Caco-2 (cell line): ENCODE data around the gene KIF1B. TPM values are rescaled to one million over a fixed set of nuclear protein-coding genes. Genes with fewer than 3 reads are reported as not detected.
"Not testable (repeated sequence)": the region's sequence is repeated elsewhere in the genome, so short reads cannot be mapped to it uniquely, and the experiment has no call there.

ENCODE experiments used
- BruUV-seq: library from RNA; stranded (reverse); fragments of 400-500 nt; replicated peaks from 2 replicates; lab custom pipeline; 2021; lab: Mats Ljungman, UMichigan
- CTCF ChIA-PET: fragments of 300-600 bp; sonication (Branson Sonifier 250); formaldehyde crosslinking; loops from one replicate; lab custom pipeline; 2022; ENCODE audit warnings: antibody characterized with exemption; lab: Charles Lee
- POLR2A ChIA-PET: fragments of 300-600 bp; sonication (Branson Sonifier 250); formaldehyde crosslinking; loops from one replicate; lab custom pipeline; 2022; ENCODE audit warnings: antibody characterized with exemption; lab: Charles Lee
- DNase-seq, 2 experiments: peaks; one replicate each; pipeline versions ENCODE4 v3.0.0 to v3.0.0-alpha.2; 2020 to 2022
- H3K27me3 ChIP-seq: replicated peaks from 2 replicates; pipeline ENCODE4 v1.6.0; 2011; ENCODE audit warnings: low read length; ENCODE audit not compliant: control insufficient read depth, insufficient read depth
- H3K36me3 ChIP-seq: 2 replicates; pipeline ENCODE4 v1.5.1; 2011; ENCODE audit warnings: low read length; ENCODE audit not compliant: control insufficient read depth, insufficient read depth
- H3K4me1 ChIP-seq: fragments of 250-450 bp; sonication (Bioruptor Pico); 2 replicates; pipeline ENCODE4 v1.5.1; 2020; ENCODE audit warnings: mild to moderate bottlenecking
- H3K4me3 ChIP-seq: 2 replicates; pipeline ENCODE4 v1.5.1; 2011; ENCODE audit warnings: low read depth, mild to moderate bottlenecking, control low read depth, low read length
- H3K9me3 ChIP-seq: fragments of 250-450 bp; sonication (Bioruptor Pico); 2 replicates; pipeline ENCODE4 v1.5.1; 2020; ENCODE audit warnings: mild to moderate bottlenecking, moderate library complexity
- H3K27ac Mint-ChIP-seq: one replicate; pipeline ENCODE4 v1.8.0; 2022; ENCODE audit warnings: mixed read lengths; ENCODE audit not compliant: unreplicated experiment
- H3K27me3 Mint-ChIP-seq: one replicate; pipeline ENCODE4 v1.8.0; 2022; ENCODE audit warnings: mixed read lengths; ENCODE audit not compliant: insufficient read depth, unreplicated experiment
- H3K36me3 Mint-ChIP-seq: one replicate; pipeline ENCODE4 v1.8.0; 2022; ENCODE audit warnings: mild to moderate bottlenecking, mixed read lengths; ENCODE audit not compliant: insufficient read depth, unreplicated experiment
- H3K4me1 Mint-ChIP-seq: one replicate; pipeline ENCODE4 v1.8.0; 2022; ENCODE audit warnings: low read depth, mixed read lengths; ENCODE audit not compliant: unreplicated experiment
- H3K4me3 Mint-ChIP-seq: one replicate; pipeline ENCODE4 v1.8.0; 2022; ENCODE audit warnings: mild to moderate bottlenecking, moderate library complexity, mixed read lengths; ENCODE audit not compliant: unreplicated experiment
- H3K9me3 Mint-ChIP-seq: one replicate; pipeline ENCODE4 v1.8.0; 2022; ENCODE audit warnings: mixed read lengths; ENCODE audit not compliant: unreplicated experiment
- CTCF ChIP-seq, 2 experiments: fragments of 200-600 bp in 1 of 2; IDR thresholded peaks; 1 replicate in 1 of 2; 2 replicates in 1 of 2; pipeline versions ENCODE4 v1.5.1 to v1.8.0; 2011 to 2022; ENCODE audit warnings: antibody characterized with exemption in 1 of 2, control low read depth in 1 of 2, inconsistent platforms in 1 of 2, low read depth in 1 of 2, low read length in 1 of 2, mild to moderate bottlenecking in 1 of 2, moderate library complexity in 1 of 2; ENCODE audit not compliant: insufficient read depth in 1 of 2, severe bottlenecking in 1 of 2, unreplicated experiment in 1 of 2
- intact Hi-C: fragments of 100-400 bp; cut with micrococcal nuclease; formaldehyde crosslinking; loops from one replicate; pipeline ENCODE4 v1.10.0; 2022; ENCODE audit not compliant: unreplicated experiment
- total RNA-seq: library from RNA; stranded (reverse); gene quantifications from 2 replicates; pipeline ENCODE4 v1.2.3, GENCODE V29; 2022

Gene KIF1B
- total RNA-seq, 1 experiment from 2014 or later: 41.1 TPM

DNA sequence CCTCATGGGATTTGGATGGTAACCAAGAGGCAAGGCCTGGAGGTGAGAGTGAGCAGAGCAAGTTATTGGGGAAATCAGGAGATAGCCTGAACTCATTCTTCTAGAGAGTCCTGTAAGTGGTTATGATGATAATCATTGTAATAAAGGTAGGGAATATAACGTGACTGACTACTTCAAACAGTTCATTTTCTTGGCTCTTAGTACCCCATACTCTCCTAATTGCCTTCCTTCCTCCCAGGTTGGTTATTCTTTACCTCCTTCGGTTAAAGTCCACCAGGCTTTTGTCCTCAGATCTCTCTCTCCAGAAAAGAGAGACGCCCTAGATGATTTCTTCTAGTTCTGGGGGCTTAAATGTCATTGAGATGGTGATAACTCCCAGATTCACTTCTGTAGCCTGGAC lies 35.3 kb downstream of the KIF1B start:
- Histone ChIP-seq H3K9me3 (no peaks in the 10 kb centered on the region), H3K27me3 (no peaks in the 10 kb centered on the region), H3K4me3 (no peak overlapping the region), H3K36me3 (no peaks in the 10 kb centered on the region), H3K4me1 (no peaks in the 10 kb centered on the region)
- H3K27me3 Mint-ChIP-seq: no peaks in the 10 kb centered on the region
- no peak overlapping the region for H3K27ac Mint-ChIP-seq
- H3K4me3 Mint-ChIP-seq: no peak overlapping the region
- intact Hi-C loops: no loop called here
- BruUV-seq: no TSS peak
- ChIA-PET POLR2A (no interaction called here), CTCF (no interaction called here)
- DNase-seq: no peak
- H3K4me1 Mint-ChIP-seq: peaks cover 13% of the 10 kb centered on the region
- TF ChIP-seq CTCF (IDR thresholded peaks at IDR 0.05; ENCODE audit: insufficient read depth in 1 of 2, low read depth in 1 of 2, low read length in 1 of 2, severe bottlenecking in 1 of 2, unreplicated experiment in 1 of 2): no peak
- no peaks in the 10 kb centered on the region for H3K36me3 Mint-ChIP-seq
- no peaks in the 10 kb centered on the region for H3K9me3 Mint-ChIP-seq

GRCh38 chr1:10249808-10250457 lies 39.6 kb downstream of the KIF1B start:
- Histone ChIP-seq H3K4me3 (no peak overlapping the region), H3K36me3 (no peaks in the 10 kb centered on the region), H3K9me3 (no peaks in the 10 kb centered on the region), H3K4me1 (no peaks in the 10 kb centered on the region), H3K27me3 (no peaks in the 10 kb centered on the region)
- DNase-seq: no peak
- BruUV-seq: no TSS peak
- Mint-ChIP-seq H3K27ac (no peak overlapping the region), H3K4me3 (no peak overlapping the region), H3K27me3 (no peaks in the 10 kb centered on the region), H3K4me1 (peaks cover 8% of the 10 kb centered on the region), H3K9me3 (no peaks in the 10 kb centered on the region), H3K36me3 (peaks cover 4% of the 10 kb centered on the region)
- ChIA-PET POLR2A (interaction anchor here (0.7 kb wide), 1 partner anchor 39 kb away, joined by 6 read pairs; no protein-coding TSS in a partner anchor), CTCF (no interaction called here)
- intact Hi-C loops: no loop called here
- TF ChIP-seq CTCF (IDR thresholded peaks at IDR 0.05; ENCODE audit: insufficient read depth in 1 of 2, low read depth in 1 of 2, low read length in 1 of 2, severe bottlenecking in 1 of 2, unreplicated experiment in 1 of 2): no peak

GRCh38 chr1:10250663-10251062 lies 40.3 kb downstream of the KIF1B start:
- no peaks in the 10 kb centered on the region for H3K4me1 ChIP-seq
- TF ChIP-seq CTCF (IDR thresholded peaks at IDR 0.05; ENCODE audit: insufficient read depth in 1 of 2, low read depth in 1 of 2, low read length in 1 of 2, severe bottlenecking in 1 of 2, unreplicated experiment in 1 of 2): no peak
- BruUV-seq: no TSS peak
- ChIA-PET POLR2A (interaction anchor here (0.7 kb wide), 1 partner anchor 39 kb away, joined by 6 read pairs; no protein-coding TSS in a partner anchor), CTCF (no interaction called here)
- no peak for DNase-seq
- H3K36me3 ChIP-seq: no peaks in the 10 kb centered on the region
- Mint-ChIP-seq H3K4me3 (no peak overlapping the region), H3K27me3 (no peaks in the 10 kb centered on the region), H3K4me1 (peaks cover 3% of the 10 kb centered on the region), H3K9me3 (no peaks in the 10 kb centered on the region), H3K36me3 (peaks cover 4% of the 10 kb centered on the region), H3K27ac (no peak overlapping the region)
- intact Hi-C loops: no loop called here
- H3K9me3 ChIP-seq: no peaks in the 10 kb centered on the region
- H3K4me3 ChIP-seq: no peak overlapping the region
- H3K27me3 ChIP-seq: no peaks in the 10 kb centered on the region

- H3K36me3 Mint-ChIP-seq, H3K27me3 Mint-ChIP-seq, DNase-seq, H3K4me3 Mint-ChIP-seq, H3K9me3 ChIP-seq, H3K27ac Mint-ChIP-seq, POLR2A ChIA-PET, CTCF ChIA-PET, BruUV-seq, H3K4me3 ChIP-seq, H3K9me3 Mint-ChIP-seq, H3K4me1 Mint-ChIP-seq, H3K27me3 ChIP-seq, H3K4me1 ChIP-seq, H3K36me3 ChIP-seq, intact Hi-C loops: not testable (repeated sequence)
Observed at GRCh38 chr1:10251325-10252108, 41.1 kb downstream of the KIF1B start.
